ENCODE measurements around the gene NRXN3. TPM values are rescaled to one million over a fixed set of nuclear protein-coding genes. Genes with fewer than 3 reads are reported as not detected.

The NRXN3 gene
- total RNA-seq, 1 experiment from 2014 or later, result 1.1 TPM

GRCh38 chr14:78243187-78243586 lies 73.0 kb downstream of the NRXN3 start:
- no peaks in the 10 kb centered on the region for H3F3A ChIP-seq (ENCODE audit: low read length, unreplicated experiment)
- H3K9me3 ChIP-seq (ENCODE audit: low read length), result no peaks in the 10 kb centered on the region
- no peaks in the 10 kb centered on the region for H4K20me1 ChIP-seq (ENCODE audit: low read length)
- H3K36me3 ChIP-seq (ENCODE audit: low read depth, low read length), result no peaks in the 10 kb centered on the region
- H3K9me2 ChIP-seq (replicated peaks; ENCODE audit: low read length), result no peaks in the 10 kb centered on the region
- POLR2A ChIA-PET (ENCODE audit: unreplicated experiment), result no interaction called here
- no peak for ATAC-seq
- no peak for DNase-seq
- H3K27me3 ChIP-seq (ENCODE audit: low read length), result 0 out of 2 replicates have a peak, but pooled peaks cover 4% of the 10 kb centered on the region
- H3K9ac ChIP-seq (ENCODE audit: low read length), result no peak overlapping the region
- no peak for TF ChIP-seq EZH2 (IDR thresholded peaks at IDR 0.05; ENCODE audit: low read length, unreplicated experiment)
- TF ChIP-seq EZH2phosphoT487 (IDR thresholded peaks at IDR 0.05; ENCODE audit: borderline replicate concordance, low read length), result no peak
- TF ChIP-seq CTCF (conservative IDR thresholded peaks at IDR 0.05; ENCODE audit: low read depth, low read length), result no peak
- no peak overlapping the region for H3K4me3 ChIP-seq (ENCODE audit: low read length)
- CTCF ChIA-PET, result no interaction called here
- no peak overlapping the region for H3K27ac ChIP-seq (ENCODE audit: low read length)
- no peaks in the 10 kb centered on the region for H3K4me1 ChIP-seq (ENCODE audit: insufficient read depth, low read length)
- no peak overlapping the region for H3K4me2 ChIP-seq (ENCODE audit: low read length)
- intact Hi-C loops (cut with micrococcal nuclease), result no loop called here
- no peaks in the 10 kb centered on the region for H3K79me2 ChIP-seq (ENCODE audit: low read length)
- no peak overlapping the region for H2AFZ ChIP-seq (ENCODE audit: low read length)
- BruUV-seq (replicated peaks), result no TSS peak

GRCh38 chr14:78245238-78245637 lies 75.1 kb downstream of the NRXN3 start:
- H3K9me2 ChIP-seq (replicated peaks; ENCODE audit: low read length), result no peaks in the 10 kb centered on the region
- no peaks in the 10 kb centered on the region for H3K79me2 ChIP-seq (ENCODE audit: low read length)
- POLR2A ChIA-PET (ENCODE audit: unreplicated experiment), result no interaction called here
- H3K4me2 ChIP-seq (ENCODE audit: low read length), result no peak overlapping the region
- H2AFZ ChIP-seq (ENCODE audit: low read length), result no peak overlapping the region
- no peak overlapping the region for H3K4me3 ChIP-seq (ENCODE audit: low read length)
- no peak overlapping the region for H3K9ac ChIP-seq (ENCODE audit: low read length)
- no peak for DNase-seq
- no peaks in the 10 kb centered on the region for H3F3A ChIP-seq (ENCODE audit: low read length, unreplicated experiment)
- TF ChIP-seq EZH2 (IDR thresholded peaks at IDR 0.05; ENCODE audit: low read length, unreplicated experiment) (no peak), EZH2phosphoT487 (IDR thresholded peaks at IDR 0.05; ENCODE audit: borderline replicate concordance, low read length) (no peak), CTCF (conservative IDR thresholded peaks at IDR 0.05; ENCODE audit: low read depth, low read length) (no peak)
- intact Hi-C loops (cut with micrococcal nuclease), result no loop called here
- H3K27ac ChIP-seq (ENCODE audit: low read length), result no peak overlapping the region
- no peaks in the 10 kb centered on the region for H3K9me3 ChIP-seq (ENCODE audit: low read length)
- no peak for ATAC-seq
- CTCF ChIA-PET, result no interaction called here
- H3K4me1 ChIP-seq (ENCODE audit: insufficient read depth, low read length), result no peaks in the 10 kb centered on the region
- H4K20me1 ChIP-seq (ENCODE audit: low read length), result no peaks in the 10 kb centered on the region
- 0 out of 2 replicates have a peak, but pooled peaks cover 4% of the 10 kb centered on the region for H3K27me3 ChIP-seq (ENCODE audit: low read length)
- no TSS peak for BruUV-seq (replicated peaks)
- no peaks in the 10 kb centered on the region for H3K36me3 ChIP-seq (ENCODE audit: low read depth, low read length)

- POLR2A ChIA-PET (ENCODE audit: unreplicated experiment), result no interaction called here
- Histone ChIP-seq H2AFZ (ENCODE audit: low read length) (no peak overlapping the region), H3K9me3 (ENCODE audit: low read length) (no peaks in the 10 kb centered on the region), H3K27me3 (ENCODE audit: low read length) (no peaks in the 10 kb centered on the region), H3K4me1 (ENCODE audit: insufficient read depth, low read length) (no peaks in the 10 kb centered on the region), H3K9ac (ENCODE audit: low read length) (no peak overlapping the region), H3F3A (ENCODE audit: low read length, unreplicated experiment) (no peaks in the 10 kb centered on the region), H3K27ac (ENCODE audit: low read length) (no peak overlapping the region), H4K20me1 (ENCODE audit: low read length) (no peaks in the 10 kb centered on the region), H3K79me2 (ENCODE audit: low read length) (no peaks in the 10 kb centered on the region), H3K36me3 (ENCODE audit: low read depth, low read length) (no peaks in the 10 kb centered on the region), H3K9me2 (replicated peaks; ENCODE audit: low read length) (no peaks in the 10 kb centered on the region), H3K4me2 (ENCODE audit: low read length) (no peak overlapping the region), H3K4me3 (ENCODE audit: low read length) (no peak overlapping the region)
- ATAC-seq, result no peak
- CTCF ChIA-PET, result no interaction called here
- TF ChIP-seq EZH2phosphoT487 (IDR thresholded peaks at IDR 0.05; ENCODE audit: borderline replicate concordance, low read length), result no peak
- TF ChIP-seq CTCF (conservative IDR thresholded peaks at IDR 0.05; ENCODE audit: low read depth, low read length), result no peak
- TF ChIP-seq EZH2 (IDR thresholded peaks at IDR 0.05; ENCODE audit: low read length, unreplicated experiment), result no peak
- intact Hi-C loops (cut with micrococcal nuclease), result no loop called here
- no peak for DNase-seq
- no TSS peak for BruUV-seq (replicated peaks)
These were observed 78.4 kb downstream of the NRXN3 start for GRCh38 chr14:78248501-78249090.
